Nasal cavity respiratory epithelium epithelial cell of viscerocranial mucosa (primary cell): ENCODE results near the gene NPY4R. TPM values are rescaled to one million over a fixed set of nuclear protein-coding genes. Genes with fewer than 3 reads are reported as not detected.

ENCODE experiments used
- total RNA-seq: library from RNA; depleted of rRNA; stranded (reverse); fragments of >200 nt; gene quantifications from 2 replicates; pipeline ENCODE4 v1.2.3, GENCODE V29; 2014

The NPY4R gene
- 0.07 TPM in 1 of 2 replicates, not detected in the other for total RNA-seq

GRCh38 chr10:46465765-46466164 is at the start of gene NPY4R:
Gene NPY4R (minus strand): TSS chr10:46465958. CDS start chr10:46462635, 3,323 bp downstream.

Other genes with a start within 250 kb of the NPY4R start
- not detected in 2 replicates for gene ANTXRL, start 179.0 kb downstream of the NPY4R start, total RNA-seq
- 35.2 and 362 TPM in 2 replicates for gene ANXA8L1, start 90.2 kb downstream of the NPY4R start, total RNA-seq
- 1.4 and 7.8 TPM in 2 replicates for gene GPRIN2, start 90.7 kb upstream of the NPY4R start, total RNA-seq
- under 0.01 and 0.14 TPM in 2 replicates for gene SYT15, start 113.2 kb upstream of the NPY4R start, total RNA-seq